Transverse colon (tissue), 4 donors: ENCODE results near the gene CFAP54. TPM values are rescaled to one million over a fixed set of nuclear protein-coding genes. Genes with fewer than 3 reads are reported as not detected.

Source experiments
- DNase-seq: peaks from one replicate; pipeline ENCODE4 v3.0.0-alpha.2; 2019
- H3K27ac ChIP-seq, 4 donors: fragments of 200-600 bp; sonication (generic); 2 replicates each; pipeline ENCODE4 v1.5.1; 2016 to 2018; ENCODE audit warnings: inconsistent platforms in 4 of 4
- H3K27me3 ChIP-seq: fragments of 200-600 bp; sonication (generic); 2 replicates; pipeline ENCODE4 v1.5.1; 2017; ENCODE audit warnings: inconsistent platforms
- H3K36me3 ChIP-seq, 4 donors: fragments of 200-600 bp; sonication (generic); 2 replicates each; pipeline ENCODE4 v1.5.1; 2017 to 2019; ENCODE audit warnings: inconsistent platforms in 4 of 4
- H3K4me1 ChIP-seq, 4 donors: fragments of 200-600 bp; sonication (generic); 2 replicates each; pipeline ENCODE4 v1.5.1; 2017 to 2020; ENCODE audit warnings: inconsistent platforms in 4 of 4
- H3K4me3 ChIP-seq, 4 donors: fragments of 200-600 bp; sonication (generic); 1 replicate in 1 of 4; 2 replicates in 3 of 4; pipeline versions ENCODE4 v1.5.1 to v1.6.1; 2017 to 2019; ENCODE audit warnings: inconsistent platforms in 4 of 4
- H3K9me3 ChIP-seq, 2 donors: fragments of 200-600 bp; sonication (generic); 2 replicates each; pipeline ENCODE4 v1.5.1; 2017 to 2019; ENCODE audit warnings: inconsistent platforms in 2 of 2
- EP300 ChIP-seq: sonication (generic); formaldehyde crosslinking; IDR thresholded peaks from one replicate; pipeline ENCODE4 v1.6.1; 2017; ENCODE audit warnings: antibody characterized with exemption, low read depth
- POLR2A ChIP-seq: fragments of 450-650 bp; IDR thresholded peaks from one replicate; pipeline ENCODE4 v1.6.1; 2016; ENCODE audit warnings: antibody characterized with exemption, mild to moderate bottlenecking, moderate library complexity
- POLR2AphosphoS5 ChIP-seq, 3 donors: sonication (generic); formaldehyde crosslinking; IDR thresholded peaks; one replicate each; pipeline ENCODE4 v1.6.1; 2016; ENCODE audit warnings: antibody characterized with exemption in 3 of 3
- WGBS, 2 donors: methylation state at CpG; one replicate each; pipeline ENCODE4 v1.1.5; 2018; ENCODE audit warnings: low coverage in 1 of 2; 5-methylcytosine and 5-hydroxymethylcytosine counted together
- in situ Hi-C, 4 donors: fragments of 200-750 bp; cut with MboI; loops; one replicate each; pipeline versions ENCODE4 v1.15.0 to v1.15.1; 2017; ENCODE audit warnings: low sequenced_read_pairs in 3 of 4, low pct_ligation_motif_present in 1 of 4, low pct_unique_long_range_greater_than_20kb in 1 of 4
- intact Hi-C: fragments of 100-400 bp; cut with DNase I; formaldehyde crosslinking; loops from one replicate; pipeline ENCODE4 v1.15.1; 2023; ENCODE audit warnings: low total_unique reads
- total RNA-seq, 4 donors: library from RNA; depleted of rRNA; stranded (reverse); fragments of >200 nt; gene quantifications; one replicate each; pipeline ENCODE4 v1.1.0, GENCODE V29; 2016
- TF ChIP-seq, protein P1 (sequence below), 5 experiments: fragments of 200-600 bp in 3 of 5; fragments of 450-650 bp in 2 of 5; sonication (generic) in 3 of 5; IDR thresholded peaks; 1 replicate in 2 of 5; 2 replicates in 3 of 5; pipeline ENCODE4 v1.5.1; 2016 to 2017; ENCODE audit warnings: antibody characterized with exemption in 5 of 5, inconsistent platforms in 3 of 5, mild to moderate bottlenecking in 2 of 5, moderate library complexity in 1 of 5

The CFAP54 gene
- total RNA-seq, 4 donors from 2014 or later, result 0.14 to 22.3 (median 2.1) TPM; not detected in 1

DNA sequence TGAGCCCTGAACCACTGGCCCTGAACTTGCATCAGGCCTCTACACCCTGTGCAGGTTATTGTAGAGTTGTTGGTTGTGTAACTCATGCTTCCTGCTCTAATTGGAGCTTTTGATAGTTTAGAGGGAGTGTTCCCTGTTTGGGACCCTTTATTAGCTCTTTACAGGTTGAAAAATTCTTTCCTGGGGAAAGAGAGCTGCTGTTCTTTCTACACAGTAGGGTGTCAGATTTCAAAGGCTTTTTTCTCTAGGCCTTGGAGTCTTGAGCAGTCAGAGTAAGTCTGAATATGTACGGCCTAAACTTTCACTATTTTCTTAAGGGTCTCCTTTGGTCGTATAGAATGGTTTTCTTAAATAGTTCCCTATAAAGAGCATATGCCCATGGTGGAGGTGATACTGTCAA, 356.9 kb downstream of the CFAP54 start:
- no peak for DNase-seq
- intact Hi-C loops, result no loop called here
- in situ Hi-C loops, result no loop called here
- no peak overlapping the region for H3K27ac ChIP-seq
- H3K9me3 ChIP-seq, result no peaks in the 10 kb centered on the region
- H3K4me1 ChIP-seq, result no peaks in the 10 kb centered on the region
- TF ChIP-seq POLR2AphosphoS5 (IDR thresholded peaks at IDR 0.05), result no peak
- TF ChIP-seq EP300, result no peak
- TF ChIP-seq, protein P1, sequence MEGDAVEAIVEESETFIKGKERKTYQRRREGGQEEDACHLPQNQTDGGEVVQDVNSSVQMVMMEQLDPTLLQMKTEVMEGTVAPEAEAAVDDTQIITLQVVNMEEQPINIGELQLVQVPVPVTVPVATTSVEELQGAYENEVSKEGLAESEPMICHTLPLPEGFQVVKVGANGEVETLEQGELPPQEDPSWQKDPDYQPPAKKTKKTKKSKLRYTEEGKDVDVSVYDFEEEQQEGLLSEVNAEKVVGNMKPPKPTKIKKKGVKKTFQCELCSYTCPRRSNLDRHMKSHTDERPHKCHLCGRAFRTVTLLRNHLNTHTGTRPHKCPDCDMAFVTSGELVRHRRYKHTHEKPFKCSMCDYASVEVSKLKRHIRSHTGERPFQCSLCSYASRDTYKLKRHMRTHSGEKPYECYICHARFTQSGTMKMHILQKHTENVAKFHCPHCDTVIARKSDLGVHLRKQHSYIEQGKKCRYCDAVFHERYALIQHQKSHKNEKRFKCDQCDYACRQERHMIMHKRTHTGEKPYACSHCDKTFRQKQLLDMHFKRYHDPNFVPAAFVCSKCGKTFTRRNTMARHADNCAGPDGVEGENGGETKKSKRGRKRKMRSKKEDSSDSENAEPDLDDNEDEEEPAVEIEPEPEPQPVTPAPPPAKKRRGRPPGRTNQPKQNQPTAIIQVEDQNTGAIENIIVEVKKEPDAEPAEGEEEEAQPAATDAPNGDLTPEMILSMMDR (IDR thresholded peaks at IDR 0.05), result no peak
- TF ChIP-seq POLR2A, result no peak
- H3K36me3 ChIP-seq, result no peaks in the 10 kb centered on the region
- H3K27me3 ChIP-seq, result no peaks in the 10 kb centered on the region
- WGBS, 2 donors, result 57% methylated on average over 2 of the region's 2 CpGs; no CpG with 5 or more reads in 1 of the 2 donors
- no peak overlapping the region for H3K4me3 ChIP-seq

DNA sequence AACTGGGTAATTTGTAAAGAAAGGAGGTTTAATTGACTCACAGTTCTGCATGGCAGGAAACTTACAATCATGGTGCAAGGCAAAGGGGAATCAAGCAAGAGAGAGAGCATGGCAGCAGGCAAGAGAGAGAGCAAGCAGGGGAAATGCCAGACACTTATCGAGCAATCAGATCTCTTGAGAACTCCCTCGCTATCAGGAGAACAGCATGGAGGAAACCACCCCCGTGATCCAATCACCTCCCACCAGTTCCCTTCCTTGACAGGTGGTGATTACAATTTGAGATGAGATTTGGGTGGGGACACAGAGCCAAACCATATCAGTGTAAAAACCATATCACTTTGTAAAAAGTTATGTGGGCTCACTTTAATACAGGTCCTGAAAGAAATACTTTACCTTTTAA, 361.3 kb downstream of the CFAP54 start:
- 67 to 68% methylated on average over 3 of the region's 3 CpGs for WGBS, 2 donors
- TF ChIP-seq POLR2AphosphoS5 (IDR thresholded peaks at IDR 0.05), result no peak
- TF ChIP-seq, protein P1 (IDR thresholded peaks at IDR 0.05), result no peak
- no peak for TF ChIP-seq POLR2A
- no peak for TF ChIP-seq EP300
- intact Hi-C loops, result no loop called here
- no peaks in the 10 kb centered on the region for H3K36me3 ChIP-seq
- DNase-seq, result no peak
- in situ Hi-C loops, result no loop called here
- no peaks in the 10 kb centered on the region for H3K4me1 ChIP-seq
- no peaks in the 10 kb centered on the region for H3K27me3 ChIP-seq
- no peak overlapping the region for H3K27ac ChIP-seq
- H3K9me3 ChIP-seq, result no peaks in the 10 kb centered on the region
- H3K4me3 ChIP-seq, result no peak overlapping the region

DNA sequence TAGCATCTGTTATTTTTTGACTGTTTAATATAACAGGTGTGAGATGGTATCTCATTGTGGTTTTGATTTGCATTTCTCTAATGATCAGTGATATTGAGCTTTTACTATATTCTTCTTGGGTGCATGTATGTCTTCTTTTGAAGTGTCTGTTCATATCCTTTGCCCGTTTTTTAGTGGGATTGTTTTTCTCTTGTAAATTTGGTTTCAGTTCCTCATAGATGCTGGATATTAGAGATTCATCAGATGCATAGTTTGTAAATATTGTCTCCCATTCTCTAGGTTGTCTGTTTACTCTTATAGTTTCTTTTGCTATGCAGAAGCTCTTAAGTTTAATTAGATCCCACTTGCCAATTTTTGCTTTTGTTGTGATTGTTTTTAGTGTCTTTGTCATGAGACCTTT, 368.8 kb downstream of the CFAP54 start:
- intact Hi-C loops (no loop called here), in situ Hi-C loops (no loop called here)
- TF ChIP-seq, protein P1 (IDR thresholded peaks at IDR 0.05), result no peak
- TF ChIP-seq POLR2A (no peak), EP300 (no peak), POLR2AphosphoS5 (IDR thresholded peaks at IDR 0.05) (no peak)
- no peak for DNase-seq
- 56 to 67% methylated on average over 1 of the region's 1 CpG for WGBS, 2 donors
- Histone ChIP-seq H3K4me3 (no peak overlapping the region), H3K27ac (no peak overlapping the region), H3K27me3 (no peaks in the 10 kb centered on the region), H3K9me3 (no peaks in the 10 kb centered on the region), H3K4me1 (no peaks in the 10 kb centered on the region), H3K36me3 (no peaks in the 10 kb centered on the region)

DNA sequence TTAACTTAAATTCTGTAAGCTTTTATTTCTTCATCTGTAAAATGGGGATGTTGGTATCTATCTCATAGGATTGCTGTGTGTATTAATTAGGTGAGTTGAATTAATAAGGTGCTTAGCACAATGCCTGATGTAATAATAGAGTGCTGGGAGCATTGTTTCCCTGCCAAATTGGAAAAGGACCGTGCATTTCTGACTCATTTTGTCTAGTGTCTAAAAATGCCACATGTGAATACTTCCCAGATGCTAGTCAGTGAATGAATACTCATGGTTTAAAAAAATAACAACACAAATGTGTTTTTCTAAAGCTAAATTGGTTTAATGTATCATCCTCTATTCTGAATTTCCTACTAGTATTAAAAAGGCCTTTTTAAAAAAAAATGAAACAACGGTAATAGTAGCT, 372.3 kb downstream of the CFAP54 start:
- no peaks in the 10 kb centered on the region for H3K27me3 ChIP-seq
- H3K4me1 ChIP-seq, result no peaks in the 10 kb centered on the region
- no peak overlapping the region for H3K27ac ChIP-seq
- whole genome bisulfite sequencing, 2 donors, result 76 to 78% methylated on average over 2 of the region's 2 CpGs
- no peak for DNase-seq
- H3K4me3 ChIP-seq, result no peak overlapping the region
- H3K9me3 ChIP-seq, result no peaks in the 10 kb centered on the region
- in situ Hi-C loops, result no loop called here
- H3K36me3 ChIP-seq, result no peaks in the 10 kb centered on the region
- TF ChIP-seq POLR2A (no peak), EP300 (no peak), POLR2AphosphoS5 (IDR thresholded peaks at IDR 0.05) (no peak)
- TF ChIP-seq, protein P1 (IDR thresholded peaks at IDR 0.05), result no peak
- intact Hi-C loops, result no loop called here
